ENCODE measurements around the gene HINFP.

The HINFP gene

GRCh38 chr11:119149018-119149785 lies 27.8 kb downstream of the HINFP start, which contains the start of gene ABCG4:
TSS of gene ABCG4 (plus strand) at chr11:119149052. CDS start at chr11:119149966, 914 bp downstream.
- Mint-ChIP-seq H3K4me1 (peaks cover 10% of the 10 kb centered on the region), H3K4me3 (peak within 1 kb of the TSS; percentile 75 to 86 (median 84)), H3K36me3 (ENCODE audit: low read depth) (no peaks in the 10 kb centered on the region), H3K27ac (no peak within 1 kb of the TSS), H3K27me3 (ENCODE audit: low read depth) (peaks cover 69% of the 10 kb centered on the region), H3K9me3 (no peaks in the 10 kb centered on the region)
- TF ChIP-seq, protein P1, sequence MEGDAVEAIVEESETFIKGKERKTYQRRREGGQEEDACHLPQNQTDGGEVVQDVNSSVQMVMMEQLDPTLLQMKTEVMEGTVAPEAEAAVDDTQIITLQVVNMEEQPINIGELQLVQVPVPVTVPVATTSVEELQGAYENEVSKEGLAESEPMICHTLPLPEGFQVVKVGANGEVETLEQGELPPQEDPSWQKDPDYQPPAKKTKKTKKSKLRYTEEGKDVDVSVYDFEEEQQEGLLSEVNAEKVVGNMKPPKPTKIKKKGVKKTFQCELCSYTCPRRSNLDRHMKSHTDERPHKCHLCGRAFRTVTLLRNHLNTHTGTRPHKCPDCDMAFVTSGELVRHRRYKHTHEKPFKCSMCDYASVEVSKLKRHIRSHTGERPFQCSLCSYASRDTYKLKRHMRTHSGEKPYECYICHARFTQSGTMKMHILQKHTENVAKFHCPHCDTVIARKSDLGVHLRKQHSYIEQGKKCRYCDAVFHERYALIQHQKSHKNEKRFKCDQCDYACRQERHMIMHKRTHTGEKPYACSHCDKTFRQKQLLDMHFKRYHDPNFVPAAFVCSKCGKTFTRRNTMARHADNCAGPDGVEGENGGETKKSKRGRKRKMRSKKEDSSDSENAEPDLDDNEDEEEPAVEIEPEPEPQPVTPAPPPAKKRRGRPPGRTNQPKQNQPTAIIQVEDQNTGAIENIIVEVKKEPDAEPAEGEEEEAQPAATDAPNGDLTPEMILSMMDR (IDR thresholded peaks at IDR 0.05; ENCODE audit: unreplicated experiment in 3 of 3) = no peak

- peaks cover 68% of the 10 kb centered on the region for H3K27me3 Mint-ChIP-seq (ENCODE audit: low read depth)
- H3K4me3 Mint-ChIP-seq = peak overlapping the region; percentile 75 to 84 (median 78)
- TF ChIP-seq, protein P1 (IDR thresholded peaks at IDR 0.05; ENCODE audit: unreplicated experiment in 3 of 3) = no peak
- H3K36me3 Mint-ChIP-seq (ENCODE audit: low read depth) = no peaks in the 10 kb centered on the region
- H3K4me1 Mint-ChIP-seq = peaks cover 10% of the 10 kb centered on the region
- no peak overlapping the region for H3K27ac Mint-ChIP-seq
- no peaks in the 10 kb centered on the region for H3K9me3 Mint-ChIP-seq
These were observed 28.5 kb downstream of the HINFP start for GRCh38 chr11:119149786-119150275.

GRCh38 chr11:119152043-119152442 lies 30.7 kb downstream of the HINFP start:
- Mint-ChIP-seq H3K4me3 (no peak overlapping the region), H3K9me3 (no peaks in the 10 kb centered on the region), H3K4me1 (peaks cover 5% of the 10 kb centered on the region), H3K36me3 (ENCODE audit: low read depth) (no peaks in the 10 kb centered on the region), H3K27ac (no peak overlapping the region), H3K27me3 (ENCODE audit: low read depth) (peaks cover 70% of the 10 kb centered on the region)
- TF ChIP-seq, protein P1 (IDR thresholded peaks at IDR 0.05; ENCODE audit: unreplicated experiment in 3 of 3) = no peak

GRCh38 chr11:119152604-119153003 lies 31.2 kb downstream of the HINFP start:
- TF ChIP-seq, protein P1 (IDR thresholded peaks at IDR 0.05; ENCODE audit: unreplicated experiment in 3 of 3) = no peak
- H3K9me3 Mint-ChIP-seq = no peaks in the 10 kb centered on the region
- no peaks in the 10 kb centered on the region for H3K36me3 Mint-ChIP-seq (ENCODE audit: low read depth)
- no peak overlapping the region for H3K27ac Mint-ChIP-seq
- peaks cover 5% of the 10 kb centered on the region for H3K4me1 Mint-ChIP-seq
- H3K27me3 Mint-ChIP-seq (ENCODE audit: low read depth) = peaks cover 65% of the 10 kb centered on the region
- peak overlapping the region in 1 of 3 experiments; percentile 1 for H3K4me3 Mint-ChIP-seq

DNA sequence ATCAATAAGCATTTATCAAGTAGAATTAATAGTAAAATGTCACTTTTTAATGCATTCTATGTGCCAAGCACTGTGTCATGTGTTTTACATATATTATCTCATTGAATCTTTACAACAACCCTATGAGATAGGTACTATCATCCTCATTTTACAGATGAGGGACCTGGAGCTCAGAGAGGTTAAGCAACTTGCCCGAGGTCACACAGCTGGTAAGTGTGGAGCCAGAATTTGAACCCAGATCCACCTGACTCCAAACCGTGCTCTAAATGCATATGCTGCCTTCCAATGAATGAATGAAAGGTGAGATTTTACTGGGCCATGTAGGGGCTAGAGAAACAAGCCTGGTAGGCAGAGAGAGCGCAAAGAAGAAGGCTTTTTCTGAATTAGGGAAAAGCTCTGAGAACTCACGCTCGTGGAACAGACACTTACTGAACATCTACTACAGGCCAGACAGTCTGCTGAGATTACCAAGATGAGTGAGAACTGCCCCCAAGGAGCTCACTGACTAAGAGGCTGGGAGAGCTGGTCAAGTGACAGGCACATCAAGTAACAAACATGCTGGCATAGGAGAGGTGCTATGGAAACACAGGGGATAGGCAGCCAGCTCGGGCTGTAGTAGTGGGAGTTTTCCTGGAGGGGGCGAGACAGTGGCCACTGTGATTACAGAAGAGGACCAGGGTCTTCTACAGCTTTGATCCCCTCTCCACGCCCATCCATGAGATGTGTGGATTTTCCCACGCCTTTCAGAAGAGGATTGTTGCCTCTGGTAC lies 31.9 kb downstream of the HINFP start:
- H3K9me3 Mint-ChIP-seq = no peaks in the 10 kb centered on the region
- H3K36me3 Mint-ChIP-seq (ENCODE audit: low read depth) = no peaks in the 10 kb centered on the region
- TF ChIP-seq, protein P1 (IDR thresholded peaks at IDR 0.05; ENCODE audit: unreplicated experiment in 3 of 3) = no peak
- H3K27me3 Mint-ChIP-seq (ENCODE audit: low read depth) = peaks cover 59% of the 10 kb centered on the region
- H3K27ac Mint-ChIP-seq = no peak overlapping the region
- peaks cover under 1% of the 10 kb centered on the region for H3K4me1 Mint-ChIP-seq
- no peak overlapping the region for H3K4me3 Mint-ChIP-seq
